ACC112 (cell line): ENCODE results near the gene SUPT4H1.
A peak's percentile ranks its signal among the peaks of the same experiment; 100 is the strongest.

Experiments used
- H2AFZ ChIP-seq: fragments of 200-600 bp; sonication (generic); one replicate; pipeline ENCODE4 v1.6.0; 2017; ENCODE audit warnings: antibody characterized with exemption, low read length; ENCODE audit not compliant: unreplicated experiment
- H3K27ac ChIP-seq: fragments of 200-600 bp; sonication (generic); 2 replicates; pipeline ENCODE4 v1.5.1; 2014; ENCODE audit warnings: low read depth, mild to moderate bottlenecking, antibody characterized with exemption, low read length, moderate library complexity
- H3K27me3 ChIP-seq: fragments of 200-600 bp; sonication (generic); 2 replicates; pipeline ENCODE4 v1.6.1; 2014; ENCODE audit warnings: mild to moderate bottlenecking, antibody characterized with exemption, low read length, moderate library complexity, mixed read lengths; ENCODE audit not compliant: insufficient read depth
- H3K36me3 ChIP-seq: fragments of 200-600 bp; sonication (generic); 2 replicates; pipeline ENCODE4 v1.6.1; 2016; ENCODE audit warnings: mild to moderate bottlenecking, antibody characterized with exemption, low read length, moderate library complexity, mixed read lengths; ENCODE audit not compliant: insufficient read depth
- H3K4me1 ChIP-seq: fragments of 200-600 bp; sonication (generic); one replicate; pipeline ENCODE4 v1.6.1; 2016; ENCODE audit warnings: low read length, mixed read lengths; ENCODE audit not compliant: insufficient read depth, unreplicated experiment, control insufficient read depth
- H3K4me3 ChIP-seq: fragments of 200-600 bp; sonication (generic); 2 replicates; pipeline ENCODE4 v1.5.1; 2014; ENCODE audit warnings: mild to moderate bottlenecking, low read depth, low read length
- H3K79me2 ChIP-seq: fragments of 200-600 bp; sonication (generic); one replicate; pipeline ENCODE4 v1.6.0; 2016; ENCODE audit warnings: low read length; ENCODE audit not compliant: control insufficient read depth, unreplicated experiment, insufficient read depth

Gene SUPT4H1

DNA sequence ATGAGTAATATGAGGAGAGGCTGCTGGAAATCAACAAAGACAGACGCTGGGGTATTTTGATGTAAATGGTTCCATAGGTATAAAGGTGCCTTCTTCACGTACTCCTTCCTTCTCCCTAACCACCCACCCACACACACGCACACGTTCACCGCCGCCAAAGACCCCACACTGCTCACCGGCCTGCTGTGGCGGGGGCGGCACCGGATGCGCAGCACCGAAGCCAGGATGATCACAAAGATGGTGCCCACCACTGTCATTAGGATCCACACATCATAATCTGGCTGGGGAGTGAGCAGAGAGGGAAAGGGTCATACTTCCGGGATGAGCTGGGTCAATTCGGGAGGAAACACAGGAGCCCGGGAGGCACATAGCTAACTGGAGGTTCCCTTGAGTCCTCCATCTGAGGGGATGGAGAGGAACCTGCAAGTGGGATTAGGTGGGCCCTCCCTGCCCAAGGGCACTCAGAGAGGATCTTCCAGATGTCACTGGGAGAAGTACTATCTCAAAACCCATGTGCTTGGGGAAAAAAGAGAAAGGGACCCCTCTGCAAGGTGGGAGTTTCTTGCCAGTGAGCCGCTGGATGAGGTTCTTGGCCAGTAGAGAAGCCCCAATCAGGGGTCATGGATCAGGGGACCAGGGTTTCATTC lies 10.5 kb upstream of the SUPT4H1 start:
- peaks cover 51% of the 10 kb centered on the region for H3K27me3 ChIP-seq
- no peaks in the 10 kb centered on the region for H3K79me2 ChIP-seq
- no peaks in the 10 kb centered on the region for H3K4me1 ChIP-seq
- no peak overlapping the region for H3K4me3 ChIP-seq
- no peak overlapping the region for H3K27ac ChIP-seq
- H2AFZ ChIP-seq = no peak overlapping the region
- no peaks in the 10 kb centered on the region for H3K36me3 ChIP-seq

DNA sequence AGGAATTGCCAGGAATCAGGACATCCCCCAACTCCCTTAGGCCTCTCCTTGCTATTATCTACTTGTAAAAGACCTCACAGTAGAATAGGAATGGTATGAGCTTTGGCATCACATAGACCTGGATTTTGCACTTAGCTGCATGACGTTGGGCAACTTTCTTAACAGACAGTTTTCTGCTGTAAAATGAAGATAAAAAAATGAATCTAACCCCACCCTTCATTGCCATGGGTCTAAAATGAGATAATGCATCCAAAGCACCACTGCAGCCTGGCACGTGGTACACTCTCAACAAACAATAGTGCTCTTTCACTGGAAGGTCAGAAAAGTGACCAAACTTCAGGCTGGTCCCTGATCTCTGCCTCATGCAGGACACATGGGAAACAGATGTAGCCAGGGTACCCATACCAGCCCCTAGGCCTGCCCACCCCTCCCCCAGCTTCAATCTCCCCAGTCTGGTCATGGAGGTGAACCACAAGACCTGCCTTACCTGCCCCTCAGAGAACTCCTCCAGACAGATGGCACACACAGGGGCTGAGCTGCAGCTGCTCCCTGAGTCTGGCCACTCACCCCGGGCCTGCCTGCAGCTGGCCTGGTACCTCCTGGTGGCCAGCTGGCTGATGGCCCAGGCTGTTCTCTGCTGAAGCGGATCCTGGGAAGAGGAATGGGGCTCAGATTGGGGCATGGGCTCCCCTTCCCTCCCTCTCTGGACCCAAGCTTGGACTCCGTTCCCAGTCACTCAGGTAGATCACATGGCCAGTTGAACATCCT lies 8.5 kb upstream of the SUPT4H1 start:
- Histone ChIP-seq H3K4me1 (no peaks in the 10 kb centered on the region), H3K27me3 (peaks cover 46% of the 10 kb centered on the region), H3K79me2 (no peaks in the 10 kb centered on the region), H2AFZ (no peak overlapping the region), H3K36me3 (no peaks in the 10 kb centered on the region), H3K27ac (no peak overlapping the region), H3K4me3 (no peak overlapping the region)

DNA sequence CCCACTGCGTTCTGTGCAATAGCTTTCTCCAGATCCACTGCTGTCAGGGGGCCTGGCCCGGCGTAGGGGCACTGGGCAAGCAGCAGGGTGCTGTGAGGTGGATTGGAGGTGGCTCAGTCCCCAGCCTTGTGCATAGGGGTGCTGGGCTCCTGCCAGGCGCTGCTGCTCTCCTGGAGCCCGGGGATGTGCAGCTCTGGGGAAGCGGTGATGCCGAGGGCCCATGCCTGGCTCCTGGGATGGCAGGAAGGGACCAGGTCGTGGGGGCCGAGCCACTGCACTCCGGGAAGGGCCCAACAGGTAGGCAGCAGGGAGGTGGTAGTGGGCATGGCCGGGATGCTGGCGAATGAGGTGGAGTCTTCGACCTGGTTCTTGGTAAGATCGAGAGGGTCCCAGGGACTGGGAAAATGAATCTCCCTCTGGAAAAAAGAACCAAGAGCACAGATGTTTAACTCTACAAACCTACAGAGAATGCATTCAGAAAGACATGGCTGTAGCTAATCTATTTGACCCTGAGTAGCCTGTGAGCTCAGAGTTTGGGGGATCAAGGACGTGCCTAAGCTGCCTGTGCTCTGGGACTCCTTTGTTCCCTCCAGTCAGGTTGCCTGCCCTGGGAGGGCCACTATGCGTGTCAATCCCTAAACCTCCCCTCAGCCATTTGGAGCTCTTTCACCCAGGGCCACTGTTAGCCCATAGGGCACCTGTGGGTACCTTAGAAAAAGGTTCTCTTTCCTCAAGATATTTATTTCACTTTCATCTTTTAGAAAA lies 6.6 kb upstream of the SUPT4H1 start:
- Histone ChIP-seq H3K27ac (no peak overlapping the region), H3K36me3 (no peaks in the 10 kb centered on the region), H2AFZ (no peak overlapping the region), H3K4me1 (no peaks in the 10 kb centered on the region), H3K27me3 (peaks cover 28% of the 10 kb centered on the region), H3K79me2 (no peaks in the 10 kb centered on the region), H3K4me3 (no peak overlapping the region)

DNA sequence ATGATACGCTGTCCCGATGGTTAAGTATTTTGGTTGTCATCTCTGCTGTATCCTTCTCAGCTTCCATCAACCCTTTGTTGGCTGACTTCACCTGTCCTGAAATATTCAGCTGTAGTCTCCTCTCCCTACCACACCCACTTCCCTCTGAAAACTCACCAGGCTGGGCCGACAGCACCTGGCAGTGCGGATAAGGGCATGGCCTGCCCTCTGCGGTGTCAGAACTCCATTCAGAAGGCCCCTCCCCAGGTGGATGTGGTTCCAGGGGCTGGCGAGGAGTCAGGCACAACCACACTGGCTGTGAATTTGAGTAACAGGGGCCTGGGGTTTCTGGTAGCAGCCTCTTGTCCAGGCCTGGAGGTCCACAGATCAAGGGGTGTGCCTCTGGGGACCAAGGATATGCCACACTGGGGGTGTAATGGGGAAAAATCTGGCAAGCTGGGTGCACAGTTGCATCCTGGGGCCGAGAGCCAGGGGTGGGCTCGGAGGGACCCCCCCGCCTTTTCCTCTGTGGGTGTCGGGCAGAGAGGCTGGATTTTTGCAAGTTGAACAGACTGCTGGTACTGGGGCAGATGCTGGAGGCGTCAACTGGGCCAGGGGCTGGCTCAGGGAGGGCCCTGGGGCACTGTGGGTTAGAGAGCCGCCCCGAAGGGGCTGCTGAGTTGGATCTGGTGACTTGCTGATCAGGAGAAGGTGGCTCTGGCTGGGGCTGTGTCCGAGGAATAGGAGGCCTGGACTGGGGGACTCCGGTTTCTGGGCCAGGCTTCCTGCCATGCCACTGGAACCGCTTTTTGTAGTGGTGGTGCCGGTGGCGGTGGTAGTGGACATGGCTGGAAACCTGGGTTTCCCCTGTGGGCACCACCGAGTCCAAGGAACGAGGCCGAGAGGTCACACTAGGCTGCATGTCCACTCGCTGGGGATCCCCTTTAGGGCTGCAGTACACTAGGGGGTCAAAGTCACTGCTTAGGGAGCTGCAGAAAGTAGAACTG lies 5.6 kb upstream of the SUPT4H1 start:
- H3K27me3 ChIP-seq = peaks cover 18% of the 10 kb centered on the region; the same call in 1 of the 2 replicates
- H3K4me3 ChIP-seq = no peak overlapping the region
- H2AFZ ChIP-seq = no peak overlapping the region
- no peaks in the 10 kb centered on the region for H3K4me1 ChIP-seq
- H3K79me2 ChIP-seq = no peaks in the 10 kb centered on the region
- H3K36me3 ChIP-seq = no peaks in the 10 kb centered on the region
- no peak overlapping the region for H3K27ac ChIP-seq

DNA sequence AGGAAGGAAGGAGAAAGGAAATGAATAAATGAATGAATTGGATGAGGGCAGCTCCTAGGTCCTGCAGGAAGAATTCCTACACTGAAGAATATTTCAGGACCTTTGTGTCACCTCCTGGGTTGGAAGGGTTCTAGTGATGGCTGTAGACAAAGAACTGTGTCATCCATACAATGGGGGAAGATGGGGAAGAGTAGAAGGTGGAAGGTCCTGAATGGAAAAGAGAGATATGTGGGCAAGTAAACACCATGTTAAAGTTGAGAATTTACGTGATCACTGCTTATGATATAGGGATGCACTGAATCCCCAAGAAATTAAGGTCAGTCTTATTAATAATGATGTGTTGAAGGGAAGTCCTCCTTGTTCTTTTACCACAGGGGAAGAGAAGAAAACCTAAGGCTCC lies 4.2 kb upstream of the SUPT4H1 start:
- Histone ChIP-seq H3K79me2 (peaks cover 7% of the 10 kb centered on the region), H2AFZ (no peak overlapping the region), H3K27me3 (peaks cover 6% of the 10 kb centered on the region; the same call in 1 of the 2 replicates), H3K36me3 (no peaks in the 10 kb centered on the region), H3K27ac (no peak overlapping the region), H3K4me3 (no peak overlapping the region), H3K4me1 (no peaks in the 10 kb centered on the region)

DNA sequence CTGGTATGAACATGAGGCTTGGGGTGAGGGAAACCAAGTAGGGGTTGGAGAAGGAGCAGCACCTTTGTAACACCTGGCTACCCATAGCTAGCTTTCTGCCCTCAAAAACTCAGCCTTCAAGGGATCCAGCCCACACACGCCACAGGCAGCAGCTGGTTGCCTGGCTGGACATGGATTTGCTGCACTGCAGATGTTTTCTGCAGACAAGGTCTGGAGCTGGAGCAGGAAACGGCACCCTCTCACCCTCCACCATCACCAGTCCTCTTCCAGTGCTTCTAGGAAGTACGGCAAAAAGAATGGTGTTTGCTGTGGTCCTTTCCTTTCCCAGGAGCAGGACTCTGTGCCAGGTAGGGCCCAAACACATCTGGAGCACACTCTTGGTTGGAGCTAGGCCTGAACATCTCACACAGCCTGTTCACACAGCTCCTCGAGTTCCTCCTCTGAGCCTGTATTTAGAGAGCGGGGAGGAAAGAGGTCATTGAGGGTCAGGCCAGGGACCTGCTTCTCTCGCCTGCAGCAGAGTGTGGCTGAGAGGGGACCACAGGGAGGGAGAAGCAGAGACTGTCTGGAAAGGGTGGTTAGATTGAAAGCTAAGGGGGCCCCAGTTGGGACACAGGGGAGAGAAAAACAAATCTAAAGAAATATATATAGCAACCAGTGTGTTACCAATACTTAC lies 2.7 kb upstream of the SUPT4H1 start:
- Histone ChIP-seq H3K27ac (no peak overlapping the region), H3K79me2 (peaks cover 12% of the 10 kb centered on the region), H2AFZ (no peak overlapping the region), H3K27me3 (no peaks in the 10 kb centered on the region), H3K36me3 (no peaks in the 10 kb centered on the region), H3K4me1 (no peaks in the 10 kb centered on the region), H3K4me3 (no peak overlapping the region)

DNA sequence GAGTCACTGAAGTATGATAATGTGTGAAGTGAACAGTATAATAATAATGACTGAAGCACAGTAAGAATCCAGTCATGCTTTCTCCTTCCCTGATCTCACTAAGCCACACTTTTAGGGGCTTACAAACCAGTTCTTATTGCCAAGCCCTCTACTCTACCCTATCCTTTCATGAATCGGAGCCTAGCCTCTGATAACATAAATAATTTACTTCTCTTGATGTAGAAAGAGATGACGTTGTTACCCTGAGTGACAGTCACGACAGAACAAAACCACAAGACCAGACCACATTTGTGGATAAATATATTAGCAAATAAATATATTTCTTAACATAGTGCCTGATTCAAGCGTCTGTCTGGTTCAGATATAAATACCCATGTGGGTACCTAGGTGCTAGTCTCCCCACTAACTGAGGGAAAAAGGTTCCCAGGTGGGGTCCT lies 1.4 kb upstream of the SUPT4H1 start:
- peak overlapping the region; percentile 87 for H3K4me3 ChIP-seq
- no peaks in the 10 kb centered on the region for H3K4me1 ChIP-seq
- no peak overlapping the region for H3K27ac ChIP-seq
- H3K36me3 ChIP-seq = peaks cover 12% of the 10 kb centered on the region
- H3K27me3 ChIP-seq = no peaks in the 10 kb centered on the region
- H3K79me2 ChIP-seq = peaks cover 12% of the 10 kb centered on the region
- no peak overlapping the region for H2AFZ ChIP-seq

DNA sequence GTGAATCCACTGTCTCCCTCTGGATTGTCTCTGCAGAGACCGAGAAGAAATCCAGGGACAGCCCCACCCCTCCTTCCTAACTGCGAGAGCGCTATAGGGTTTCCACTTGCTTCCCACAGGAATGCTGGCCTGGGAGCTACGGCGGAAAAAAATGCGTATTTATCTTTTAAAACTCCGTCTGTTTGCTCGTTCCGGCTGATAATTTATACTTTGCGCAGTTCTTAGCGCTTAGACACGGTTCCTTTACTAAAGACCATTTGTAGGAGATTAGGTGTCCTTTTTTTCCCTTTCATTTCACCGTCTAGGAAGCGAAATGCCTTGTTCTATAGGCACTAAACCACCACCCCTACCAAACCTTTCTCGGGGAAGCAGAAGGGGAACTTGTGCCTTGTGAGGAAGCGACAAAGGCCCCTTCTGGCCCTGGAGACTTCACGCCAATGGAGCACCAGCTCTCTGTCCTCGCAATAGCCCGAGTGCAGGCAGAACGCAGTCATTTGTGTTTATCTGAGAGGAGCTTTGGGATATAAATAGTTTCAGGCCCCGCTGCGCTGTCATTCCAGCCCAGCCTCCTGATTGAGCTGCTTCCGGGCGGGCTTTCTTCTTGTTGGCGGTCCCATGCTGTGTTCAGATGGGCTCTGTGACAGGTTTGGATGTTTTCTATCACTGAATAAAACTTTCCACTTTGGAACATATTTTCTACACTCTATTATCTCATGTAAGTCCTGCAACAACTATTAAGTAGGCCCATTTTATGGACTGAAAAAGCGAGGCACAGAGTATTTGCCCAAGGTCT lies 791 bp upstream of the SUPT4H1 start:
- Histone ChIP-seq H3K27ac (peak overlapping the region; percentile 38), H3K36me3 (peaks cover 12% of the 10 kb centered on the region), H2AFZ (peak overlapping the region; percentile 91), H3K4me1 (no peaks in the 10 kb centered on the region), H3K27me3 (no peaks in the 10 kb centered on the region), H3K4me3 (peak overlapping the region; percentile 87), H3K79me2 (peaks cover 12% of the 10 kb centered on the region)

DNA sequence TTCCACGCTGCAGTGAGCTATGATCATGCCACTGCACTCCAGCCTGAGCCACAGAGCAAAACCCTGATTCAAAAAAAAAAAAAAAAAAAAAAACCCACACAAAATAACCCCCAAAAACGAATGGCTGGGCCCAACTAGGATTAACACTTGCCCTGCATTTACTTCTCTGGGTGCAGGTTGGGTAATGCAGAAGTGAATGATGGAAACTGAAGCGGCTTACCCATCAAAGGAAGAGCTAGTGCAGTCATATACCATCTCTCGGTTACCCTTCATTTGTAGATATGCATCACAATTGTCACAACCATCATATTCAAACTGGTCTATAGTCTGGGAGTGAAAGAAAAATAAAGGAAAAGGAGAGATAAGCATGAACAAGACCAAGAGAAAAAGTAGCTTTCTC lies 819 bp downstream of the SUPT4H1 start:
- Histone ChIP-seq H3K36me3 (peaks cover 12% of the 10 kb centered on the region), H3K79me2 (peaks cover 12% of the 10 kb centered on the region), H2AFZ (no peak overlapping the region), H3K4me3 (peak overlapping the region; percentile 87), H3K27me3 (no peaks in the 10 kb centered on the region), H3K27ac (no peak overlapping the region; the same call in 1 of the 2 replicates), H3K4me1 (no peaks in the 10 kb centered on the region)
